ENCODE results near the gene CD69.

CD69 gene

DNA sequence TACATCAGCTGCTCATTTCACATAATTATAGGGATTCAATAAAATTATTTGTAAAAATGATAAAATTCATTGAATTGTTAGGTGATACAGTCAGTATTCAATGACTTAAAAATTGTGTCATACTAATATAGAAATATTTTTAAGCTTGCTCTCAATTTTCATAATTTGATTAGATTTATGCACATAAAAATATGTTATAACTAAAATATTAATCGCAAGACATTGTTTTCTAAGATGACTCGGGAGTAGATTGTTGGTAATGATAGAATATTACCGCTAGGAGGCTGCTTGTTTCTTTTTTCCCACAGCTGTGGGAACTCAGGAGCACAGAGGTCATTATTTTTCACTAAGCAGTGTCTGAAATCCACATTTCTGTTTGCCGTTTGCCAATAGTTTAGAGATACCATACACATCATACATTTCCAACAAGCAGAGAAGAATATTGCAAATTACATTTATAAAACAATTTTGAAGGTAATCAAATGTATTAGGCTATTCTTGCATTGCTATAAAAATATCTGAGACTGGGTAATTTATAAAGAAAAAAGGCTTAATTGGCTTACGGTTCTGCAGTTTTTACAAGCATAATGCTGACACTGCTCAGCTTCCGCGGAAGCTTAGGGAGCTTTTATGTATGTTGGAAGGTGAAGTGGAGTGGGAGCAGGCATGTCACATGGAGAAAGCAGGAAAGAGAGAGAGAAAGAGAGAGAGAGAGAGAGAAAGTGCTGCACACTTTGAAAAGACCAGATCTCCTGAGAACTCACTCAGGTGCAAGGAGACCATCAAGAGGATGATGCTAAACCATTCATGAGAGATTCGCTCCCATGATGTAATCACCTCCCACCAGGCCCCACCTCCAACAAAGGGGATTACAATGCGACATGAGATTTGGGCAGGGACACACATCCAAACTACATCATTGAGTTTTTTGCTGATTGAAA is 9.2 kb downstream of the CD69 start:
- in situ Hi-C loops (cut with MboI; ENCODE audit: low sequenced_read_pairs): no loop called here

DNA sequence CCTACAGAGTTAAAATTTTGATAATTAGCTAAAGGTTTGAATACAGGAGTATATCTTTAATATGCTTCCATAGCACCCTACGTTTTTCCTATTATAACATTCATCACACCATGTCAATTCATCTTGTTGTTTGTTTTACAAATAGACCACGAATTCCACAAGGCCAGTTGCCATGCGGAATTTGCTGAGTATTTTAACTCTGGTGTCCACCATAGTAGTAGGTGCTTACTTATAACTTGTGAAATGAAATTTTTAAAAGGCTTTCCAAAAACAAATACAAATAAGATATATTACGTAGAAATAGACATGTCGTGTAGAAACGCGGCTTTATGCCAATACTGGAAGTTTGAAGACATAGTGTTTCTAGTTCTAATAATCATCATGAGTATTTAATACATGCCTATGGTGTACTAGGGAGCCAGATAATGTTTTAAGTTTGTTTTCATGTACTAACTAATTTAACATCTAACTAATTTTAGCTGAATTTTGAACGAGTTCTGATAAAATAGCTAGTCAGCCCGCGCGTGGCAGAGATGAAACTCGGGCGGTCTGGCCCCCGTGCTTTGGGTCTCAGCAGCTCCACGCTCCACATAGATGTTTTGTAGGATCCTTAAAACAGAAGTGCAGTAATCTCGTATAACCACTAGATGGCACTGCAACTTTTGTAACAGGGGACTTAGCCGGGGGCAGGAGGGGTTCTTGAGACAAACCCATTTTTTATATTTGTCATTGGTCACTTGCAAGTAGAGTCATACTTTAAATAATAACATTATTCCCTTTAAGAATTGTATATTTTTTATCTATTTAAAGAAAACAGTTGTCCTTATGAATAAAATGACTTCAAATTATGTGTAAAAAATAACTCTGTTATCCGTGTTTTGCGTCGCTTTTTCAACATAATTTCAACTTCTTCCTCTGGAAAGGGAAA is 10.2 kb downstream of the CD69 start:
- in situ Hi-C loops (cut with MboI; ENCODE audit: low sequenced_read_pairs): no loop called here

DNA sequence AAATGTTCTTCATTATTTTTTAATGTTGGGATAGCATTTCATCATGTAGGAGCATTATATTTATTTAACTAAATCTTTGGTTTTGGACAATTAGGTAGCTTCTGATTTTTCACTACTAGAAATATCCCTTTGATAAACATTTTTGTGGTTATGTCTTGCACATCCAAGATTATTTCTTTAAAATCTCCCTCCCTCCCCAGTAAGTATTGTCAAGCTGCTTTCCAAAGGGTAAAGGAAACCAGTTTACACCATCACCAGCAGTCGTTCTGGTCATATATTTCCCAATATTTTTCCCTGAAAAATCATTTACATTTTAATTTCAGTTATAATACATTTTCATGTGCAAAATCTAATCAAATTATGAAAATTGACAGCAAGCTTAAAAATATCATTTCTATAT is 11.1 kb downstream of the CD69 start:
- in situ Hi-C loops (cut with MboI; ENCODE audit: low sequenced_read_pairs): loop anchor here (25.0 kb wide), 1 partner anchor 112 kb away; no protein-coding TSS in a partner anchor

DNA sequence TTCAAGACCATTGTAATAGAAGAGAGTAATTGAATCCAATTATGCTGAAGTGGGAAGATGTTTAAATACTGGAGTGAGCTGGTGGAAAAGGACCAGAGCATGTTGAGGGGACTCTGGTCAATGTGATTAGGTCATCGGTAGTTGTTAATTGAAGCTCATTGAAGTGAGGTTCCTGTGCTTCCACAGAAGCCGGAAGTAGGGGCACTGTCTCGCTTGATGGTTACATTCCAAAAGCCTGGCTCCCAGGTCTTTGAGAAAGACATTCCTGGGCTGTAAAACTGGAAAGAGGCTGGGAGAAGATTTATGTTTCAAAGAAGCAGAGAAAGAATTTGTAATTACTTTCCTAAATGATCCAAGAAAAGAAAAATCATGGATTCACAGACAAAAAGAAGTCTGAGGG is 15.5 kb downstream of the CD69 start:
- in situ Hi-C loops (cut with MboI; ENCODE audit: low sequenced_read_pairs): loop anchor here (25.0 kb wide), 1 partner anchor 108 kb away; no protein-coding TSS in a partner anchor

DNA sequence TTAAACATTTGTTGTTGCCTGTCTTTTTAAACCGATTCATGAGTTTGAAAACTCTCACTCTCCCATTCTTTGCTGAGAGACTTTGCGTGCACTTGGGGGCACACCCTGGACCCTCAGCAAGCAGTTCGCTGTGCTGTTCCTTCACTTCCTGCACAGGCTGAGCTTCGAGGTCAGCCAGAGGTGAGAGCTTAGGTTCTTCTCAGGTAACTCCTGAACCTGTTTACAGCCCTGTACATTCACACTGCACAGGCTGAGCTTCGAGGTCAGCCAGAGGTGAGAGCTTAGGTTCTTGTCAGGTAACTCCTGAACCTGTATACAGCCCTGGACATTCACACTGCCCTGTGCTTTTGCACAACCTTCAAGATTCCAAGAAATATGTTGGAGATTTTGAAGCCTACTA is 18.0 kb downstream of the CD69 start:
- in situ Hi-C loops (cut with MboI; ENCODE audit: low sequenced_read_pairs): loop anchor here (25.0 kb wide), 1 partner anchor 105 kb away; no protein-coding TSS in a partner anchor

DNA sequence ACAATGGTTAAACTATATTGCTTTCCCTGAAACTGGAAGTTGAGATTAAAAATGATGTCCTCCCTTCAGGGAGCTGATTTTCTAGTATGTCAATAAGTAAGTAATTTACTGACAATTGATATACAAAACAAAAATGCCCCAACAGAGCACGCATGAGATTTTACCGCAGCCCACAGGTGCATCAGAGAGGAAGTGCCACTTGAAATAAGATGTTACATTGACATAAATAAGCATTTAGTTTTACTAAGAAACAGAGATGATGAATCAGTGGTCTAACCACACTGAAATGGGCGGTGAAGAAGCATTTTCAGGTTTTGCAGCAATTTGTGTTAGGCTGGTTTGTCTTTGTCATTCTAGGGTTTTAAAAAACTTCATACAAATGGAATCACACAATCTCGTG is 19.0 kb downstream of the CD69 start:
- in situ Hi-C loops (cut with MboI; ENCODE audit: low sequenced_read_pairs): loop anchor here (25.0 kb wide), 1 partner anchor 104 kb away; no protein-coding TSS in a partner anchor

DNA sequence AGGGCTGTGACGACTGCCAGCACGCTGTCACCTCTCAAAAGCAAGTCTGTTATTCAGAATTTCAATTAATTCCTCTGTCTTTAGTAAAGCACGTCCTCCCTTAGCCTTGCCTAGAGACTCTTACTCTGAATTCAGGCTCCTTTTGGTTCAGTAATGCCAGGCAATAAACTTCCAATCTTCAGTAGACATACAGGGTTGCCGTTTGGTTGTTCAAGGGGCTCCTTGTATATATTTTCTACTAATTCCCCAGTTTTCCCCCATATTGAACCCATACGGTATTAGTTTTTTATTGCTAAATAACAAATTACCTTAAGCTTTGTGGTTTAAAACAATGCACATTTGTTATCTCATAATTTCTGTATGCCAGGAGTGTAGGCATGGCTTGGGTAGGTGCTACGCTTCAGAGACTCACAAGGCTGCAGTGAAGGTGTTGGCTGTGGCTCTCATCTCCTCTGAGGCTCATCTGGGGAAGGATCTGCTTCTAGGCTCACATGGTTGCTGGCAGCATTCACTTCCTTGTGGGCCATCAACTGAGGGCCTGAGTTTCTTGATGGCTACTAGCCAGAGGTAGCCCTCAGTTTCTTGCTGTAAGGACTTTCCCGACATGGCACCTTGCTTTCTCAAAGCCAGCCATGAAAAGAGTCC is 20.5 kb downstream of the CD69 start:
- in situ Hi-C loops (cut with MboI; ENCODE audit: low sequenced_read_pairs): loop anchor here (25.0 kb wide), 1 partner anchor 103 kb away; no protein-coding TSS in a partner anchor

DNA sequence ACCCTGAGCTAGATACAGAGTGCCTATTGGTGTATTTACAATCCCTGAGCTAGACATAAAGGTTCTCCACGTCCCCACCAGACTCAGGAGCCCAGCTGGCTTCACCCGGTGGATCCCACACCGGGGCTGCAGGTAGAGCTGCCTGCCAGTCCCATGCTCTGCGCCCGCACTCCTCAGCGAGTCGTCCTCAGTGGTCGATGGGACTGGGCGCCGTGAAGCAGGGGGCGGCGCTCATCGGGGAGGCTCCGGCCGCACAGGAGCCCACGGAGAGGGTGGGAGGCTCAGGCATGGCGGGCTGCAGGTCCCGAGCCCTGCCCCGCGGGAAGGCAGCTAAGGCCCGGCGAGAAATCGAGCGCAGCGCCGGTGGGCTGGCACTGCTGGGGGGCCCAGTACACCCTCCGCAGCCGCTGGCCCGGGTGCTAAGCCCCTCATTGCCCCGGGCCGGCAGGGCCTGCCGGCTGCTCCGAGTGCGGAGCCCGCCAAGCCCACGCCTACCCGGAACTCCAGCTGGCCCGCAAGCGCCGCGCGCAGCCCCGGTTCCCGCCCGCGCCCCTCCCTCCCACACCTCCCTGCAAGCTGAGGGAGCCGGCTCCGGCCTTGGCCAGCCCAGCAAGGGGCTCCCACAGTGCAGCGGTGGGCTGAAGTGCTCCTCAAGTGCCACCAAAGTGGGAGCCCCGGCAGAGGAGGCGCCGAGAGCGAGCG is 21.1 kb downstream of the CD69 start:
- in situ Hi-C loops (cut with MboI; ENCODE audit: low sequenced_read_pairs): loop anchor here (25.0 kb wide), 1 partner anchor 102 kb away; no protein-coding TSS in a partner anchor

DNA sequence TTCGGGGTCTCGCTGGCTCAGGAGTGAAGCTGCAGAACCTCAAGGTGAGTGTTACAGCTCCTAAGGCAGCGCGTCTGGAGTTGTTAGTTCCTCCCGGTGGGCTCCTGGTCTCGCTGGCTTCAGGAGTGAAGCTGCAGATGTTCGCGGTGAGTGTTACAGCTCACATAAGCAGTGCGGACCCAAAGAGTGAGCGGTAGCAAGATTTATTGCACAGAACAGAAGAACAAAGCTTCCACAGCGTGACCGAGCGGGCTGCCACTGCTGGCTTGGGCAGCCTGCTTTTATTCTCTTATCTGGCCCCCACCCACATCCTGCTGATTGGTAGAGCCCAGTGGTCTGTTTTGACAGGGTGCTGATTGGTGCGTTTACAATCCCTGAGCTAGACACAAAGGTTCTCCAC is 21.8 kb downstream of the CD69 start:
- in situ Hi-C loops (cut with MboI; ENCODE audit: low sequenced_read_pairs): loop anchor here (25.0 kb wide), 1 partner anchor 102 kb away; no protein-coding TSS in a partner anchor

DNA sequence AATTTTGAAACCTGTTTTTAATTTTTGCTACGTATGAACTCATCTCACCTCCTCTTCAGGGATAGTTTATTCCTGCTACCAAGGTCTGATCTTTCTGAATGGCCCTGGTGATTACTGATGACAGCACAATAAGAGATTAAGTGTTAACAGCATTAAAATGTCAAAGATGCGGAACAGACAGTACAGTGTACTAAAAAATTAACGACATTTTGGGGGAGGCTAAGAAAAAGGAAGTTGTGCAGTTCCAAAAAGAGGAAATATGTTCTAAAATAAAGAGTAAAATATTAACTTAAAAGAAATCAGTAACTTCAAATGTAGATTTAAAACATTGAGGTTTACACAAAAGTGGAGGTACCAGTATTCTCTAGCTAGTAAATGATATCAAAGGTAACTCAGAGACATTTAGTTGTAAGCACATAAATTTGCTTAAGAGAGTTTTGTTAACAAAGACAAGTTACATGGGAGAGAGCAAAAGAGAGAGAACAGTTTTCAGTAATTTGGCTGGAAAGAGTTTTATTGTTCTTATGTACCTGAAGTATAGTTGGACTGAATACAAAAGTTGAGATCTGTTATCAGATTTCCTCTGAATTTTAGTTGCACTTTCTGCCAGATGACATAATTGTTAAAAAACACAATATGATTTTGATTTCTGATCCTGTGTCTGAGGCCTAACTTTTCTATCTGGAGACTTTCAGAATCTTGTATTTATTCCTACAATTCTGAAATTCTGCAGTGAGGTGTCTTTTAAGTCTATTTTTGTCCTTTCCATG is 23.6 kb downstream of the CD69 start:
- in situ Hi-C loops (cut with MboI; ENCODE audit: low sequenced_read_pairs): loop anchor here (25.0 kb wide), 1 partner anchor 100 kb away; no protein-coding TSS in a partner anchor

DNA sequence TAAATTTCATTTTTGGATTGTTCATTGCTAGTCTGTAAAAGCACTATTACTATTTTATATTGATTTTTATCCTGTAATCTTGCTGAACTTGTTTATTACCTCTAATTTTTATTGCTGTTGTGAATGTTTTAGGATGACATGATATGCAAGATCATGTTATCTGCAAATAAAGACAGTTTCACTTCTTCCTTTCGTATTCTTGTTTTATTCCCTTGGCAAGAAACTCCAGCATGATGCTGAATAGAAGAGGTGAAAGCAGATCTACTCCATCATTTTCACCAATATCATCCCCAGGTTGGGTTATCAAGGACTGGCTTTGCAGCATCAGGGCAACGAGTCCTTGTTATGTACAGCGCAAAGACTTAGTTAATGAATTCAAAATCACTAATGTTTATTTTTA is 25.1 kb downstream of the CD69 start:
- in situ Hi-C loops (cut with MboI; ENCODE audit: low sequenced_read_pairs): loop anchor here (25.0 kb wide), 1 partner anchor 98 kb away; no protein-coding TSS in a partner anchor

DNA sequence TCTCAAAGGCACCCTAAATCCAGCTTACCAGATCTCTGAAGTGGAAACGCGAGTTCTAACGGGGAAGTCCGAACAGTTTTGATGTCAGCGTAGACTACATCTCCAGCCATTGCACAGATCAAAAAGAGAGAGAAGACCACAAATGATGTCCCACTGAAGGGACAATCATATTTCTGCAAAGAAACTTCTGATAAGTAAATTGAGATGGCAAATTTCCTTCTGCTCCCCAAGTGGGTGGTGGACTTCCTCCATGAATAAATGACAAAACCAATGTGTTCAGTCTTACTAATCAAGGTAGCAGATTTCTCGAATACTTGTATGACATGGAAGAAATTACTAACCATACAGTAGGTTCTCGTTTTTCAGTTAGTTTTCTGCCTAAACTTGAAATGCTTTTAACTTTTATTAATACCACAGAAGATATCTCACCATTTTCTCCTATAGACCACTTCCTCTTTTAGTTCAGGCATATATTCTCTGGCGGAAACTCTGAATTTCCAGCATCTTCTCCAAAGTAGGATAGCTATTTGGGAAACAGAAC is 27.7 kb downstream of the CD69 start, which contains the start of gene CLECL1:
Gene CLECL1 (minus strand): TSS at position 177 of the 541 bp plus-strand sequence.
- in situ Hi-C loops (cut with MboI; ENCODE audit: low sequenced_read_pairs): loop anchor here (25.0 kb wide), 1 partner anchor 96 kb away; no protein-coding TSS in a partner anchor

DNA sequence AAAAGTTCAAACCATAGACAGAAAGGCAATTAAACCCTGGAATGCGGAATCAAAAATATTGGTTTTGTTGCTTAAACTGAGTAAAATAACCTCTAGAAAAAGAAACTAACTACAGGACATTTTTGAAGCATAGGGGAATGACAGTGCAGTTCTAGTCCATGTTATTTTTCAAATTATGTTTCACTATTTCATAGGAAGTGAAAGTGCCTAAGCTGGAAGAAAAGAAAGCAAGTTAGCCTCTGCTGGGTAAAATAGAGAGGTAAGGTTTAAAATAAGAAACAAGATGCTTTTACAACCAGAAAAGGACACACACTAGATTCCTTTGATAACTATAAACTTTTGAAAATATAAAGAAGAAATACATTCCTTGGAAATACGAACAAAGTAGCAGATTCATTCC is 28.9 kb downstream of the CD69 start:
- in situ Hi-C loops (cut with MboI; ENCODE audit: low sequenced_read_pairs): loop anchor here (25.0 kb wide), 1 partner anchor 94 kb away; no protein-coding TSS in a partner anchor

DNA sequence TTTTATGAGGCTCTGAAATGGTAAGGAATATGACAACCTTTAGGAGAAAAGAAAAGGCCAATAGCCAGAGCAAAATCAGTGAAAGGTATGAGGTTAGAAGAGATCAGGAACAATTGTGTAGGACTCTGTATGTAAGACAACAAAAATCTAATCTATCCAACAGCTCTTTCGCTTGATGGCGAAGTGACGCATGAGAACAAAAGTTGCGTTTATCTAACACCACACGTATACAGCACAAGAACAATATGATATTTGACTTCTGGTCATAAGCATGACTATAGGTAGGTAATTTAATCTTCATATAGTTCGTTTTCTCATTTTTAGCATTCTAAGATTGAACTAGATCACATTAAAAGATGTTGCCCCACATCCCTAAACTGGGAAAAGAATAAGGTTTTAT is 29.3 kb downstream of the CD69 start:
- in situ Hi-C loops (cut with MboI; ENCODE audit: low sequenced_read_pairs): loop anchor here (25.0 kb wide), 1 partner anchor 94 kb away; no protein-coding TSS in a partner anchor

DNA sequence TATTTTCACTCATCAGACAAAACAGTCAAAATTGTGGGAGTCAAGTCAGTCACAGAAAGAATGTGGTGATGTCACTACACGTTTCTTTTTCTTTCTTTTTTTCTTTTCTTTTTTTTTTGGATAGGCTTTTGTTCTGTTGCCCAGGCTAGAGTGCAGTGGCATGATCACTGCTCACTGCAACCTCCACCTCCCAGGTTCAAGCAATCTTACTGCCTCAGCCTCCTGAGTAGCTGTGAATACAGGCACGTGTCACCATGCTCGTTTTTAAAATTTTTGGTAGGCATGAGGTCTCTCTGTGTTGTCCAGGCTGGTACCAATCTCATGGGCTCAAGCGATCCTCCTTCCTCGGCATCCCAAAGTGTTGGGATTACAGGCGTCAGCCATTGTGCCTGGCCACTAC is 30.1 kb downstream of the CD69 start:
- in situ Hi-C loops (cut with MboI; ENCODE audit: low sequenced_read_pairs): loop anchor here (25.0 kb wide), 1 partner anchor 93 kb away; no protein-coding TSS in a partner anchor

DNA sequence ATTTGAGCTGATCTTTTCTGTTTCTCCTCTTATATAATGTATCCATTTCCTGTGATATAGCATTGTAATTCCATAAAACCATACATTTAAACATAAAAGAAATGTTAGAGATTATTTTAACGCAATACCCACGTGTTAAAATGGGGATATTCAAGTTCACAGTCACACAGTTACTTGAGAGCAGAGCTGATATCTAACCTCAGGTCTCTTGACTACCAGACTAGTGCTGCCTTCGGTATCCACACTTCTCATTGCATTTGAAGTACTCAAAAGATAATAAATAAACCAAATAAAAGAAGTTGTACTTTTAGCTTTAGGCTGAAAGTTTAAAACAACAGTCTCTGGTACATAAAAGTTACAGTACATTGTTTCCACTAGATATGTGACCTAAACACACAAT is 30.7 kb downstream of the CD69 start:
- in situ Hi-C loops (cut with MboI; ENCODE audit: low sequenced_read_pairs): loop anchor here (25.0 kb wide), 1 partner anchor 93 kb away; no protein-coding TSS in a partner anchor

DNA sequence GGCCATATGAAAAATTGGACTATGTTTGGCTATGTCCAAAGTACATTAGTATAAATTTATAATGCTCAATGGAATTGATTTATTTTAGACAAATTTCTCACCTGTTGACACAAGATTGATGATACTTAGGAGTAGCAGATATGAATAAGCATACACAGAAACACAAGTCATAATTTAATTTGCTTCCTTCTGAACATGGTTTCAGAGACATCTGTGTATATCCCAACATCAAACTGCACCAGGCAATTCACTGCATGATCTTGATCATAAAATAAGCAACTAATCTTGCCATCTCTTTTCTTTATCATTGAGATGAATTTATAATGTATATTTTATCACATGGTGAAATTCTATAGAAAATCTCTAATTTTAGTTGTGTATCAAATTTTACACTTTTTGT is 31.6 kb downstream of the CD69 start:
- in situ Hi-C loops (cut with MboI; ENCODE audit: low sequenced_read_pairs): loop anchor here (25.0 kb wide), 1 partner anchor 92 kb away; no protein-coding TSS in a partner anchor

DNA sequence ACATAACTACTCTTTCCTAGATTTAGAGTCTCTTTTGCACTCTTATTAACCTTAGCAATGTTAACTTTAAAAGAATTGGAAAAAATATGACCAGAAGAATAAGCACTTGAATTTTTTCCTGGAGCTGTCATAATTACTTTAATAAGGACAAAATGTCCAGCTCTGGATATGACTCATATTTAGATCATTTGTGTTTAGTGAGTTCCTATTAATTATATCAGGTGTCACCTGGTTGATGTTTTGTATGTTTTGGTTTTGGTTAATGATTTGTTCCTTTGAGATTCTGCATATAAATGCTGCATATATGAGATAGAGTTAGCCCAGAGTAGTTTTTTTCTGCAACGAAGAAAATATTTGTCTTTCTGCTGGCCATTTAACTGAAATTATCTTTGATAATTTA is 32.9 kb downstream of the CD69 start:
- in situ Hi-C loops (cut with MboI; ENCODE audit: low sequenced_read_pairs): loop anchor here (25.0 kb wide), 1 partner anchor 91 kb away; no protein-coding TSS in a partner anchor

All from HL-60/S4 treated with phorbol 12-myristate 13-acetate at 8.2 ng/mL for 4 days and 3 days (cell line).